IPS-18a (cell line): ENCODE results near the gene DNMT3B.

Experiments
- H3K27ac ChIP-seq: one replicate; pipeline ENCODE4 v1.5.1; 2013; ENCODE audit warnings: low read length
- H3K27me3 ChIP-seq: one replicate; pipeline ENCODE4 v1.6.1; 2013; ENCODE audit warnings: mild to moderate bottlenecking, low read length; ENCODE audit not compliant: control insufficient read depth, insufficient read depth
- H3K36me3 ChIP-seq: one replicate; pipeline ENCODE4 v1.6.1; 2013; ENCODE audit warnings: low read depth, low read length; ENCODE audit not compliant: control insufficient read depth
- H3K4me1 ChIP-seq: one replicate; pipeline ENCODE4 v1.6.1; 2013; ENCODE audit warnings: low read depth, low read length; ENCODE audit not compliant: control insufficient read depth
- H3K4me3 ChIP-seq: one replicate; pipeline ENCODE4 v1.5.1; 2013; ENCODE audit warnings: low read length
- H3K9ac ChIP-seq: one replicate; pipeline ENCODE4 v1.6.1; 2013; ENCODE audit warnings: mild to moderate bottlenecking, low read length, moderate library complexity
- H3K9me3 ChIP-seq: one replicate; pipeline ENCODE4 v1.6.1; 2013; ENCODE audit warnings: low read depth, low read length; ENCODE audit not compliant: control insufficient read depth

Gene DNMT3B

DNA sequence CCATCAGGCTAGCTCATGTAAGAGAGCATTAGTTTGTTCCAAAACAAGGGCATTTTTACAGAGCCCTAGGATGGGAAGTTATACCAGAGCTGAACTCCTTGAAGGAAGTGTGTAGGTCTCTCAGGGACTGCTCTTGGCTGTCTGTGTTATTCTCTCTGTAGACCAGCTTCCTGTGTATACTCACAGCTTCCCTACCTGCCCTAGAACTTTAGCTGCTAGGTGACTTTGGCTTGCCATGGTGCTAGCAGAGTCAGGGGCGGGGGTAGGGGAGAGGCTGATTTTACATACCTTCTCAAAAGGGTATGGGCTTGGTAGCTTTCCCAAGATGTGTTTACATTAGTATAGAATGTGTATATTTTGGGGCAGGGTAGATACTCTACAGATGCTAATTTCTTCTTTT is 75.0 kb downstream of the DNMT3B start:
- Histone ChIP-seq H3K36me3 (peaks cover 62% of the 10 kb centered on the region), H3K4me3 (no peak overlapping the region), H3K4me1 (no peaks in the 10 kb centered on the region)

DNA sequence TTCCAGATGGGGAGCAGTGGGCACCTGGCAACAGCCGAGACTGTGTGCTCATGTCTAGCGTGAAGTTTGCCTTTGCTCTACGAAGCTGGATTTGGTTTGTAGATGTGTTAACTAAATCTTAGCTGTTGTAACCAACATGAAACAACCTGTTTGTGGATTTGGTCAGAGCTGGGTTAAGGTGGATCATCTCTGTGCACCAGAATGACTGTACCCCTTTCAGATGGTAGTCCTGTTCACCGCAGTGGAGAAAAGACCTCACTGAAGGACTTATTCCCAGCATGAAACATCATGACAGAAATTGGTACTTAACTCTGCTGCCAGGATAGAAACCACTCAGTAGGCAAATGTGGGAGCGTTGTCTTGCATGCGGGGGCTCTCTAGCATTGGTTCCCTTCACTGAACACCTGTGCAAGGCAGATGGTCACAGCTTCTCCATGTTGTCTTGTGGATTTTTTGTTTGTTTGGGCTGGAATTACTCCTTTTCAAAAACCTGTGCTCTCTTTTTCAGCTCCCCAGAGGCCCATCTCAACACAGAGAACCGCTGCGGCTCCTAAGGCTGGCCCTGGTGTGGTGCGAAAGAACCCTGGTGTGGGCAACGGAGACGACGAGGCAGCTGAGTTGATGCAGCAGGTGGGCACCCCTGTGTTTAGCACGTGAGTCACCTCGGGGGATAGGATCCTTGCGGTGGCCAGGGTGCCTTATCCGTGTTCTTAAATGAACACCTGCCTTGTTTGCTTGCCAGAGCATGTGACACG is 77.2 kb downstream of the DNMT3B start:
- Histone ChIP-seq H3K9me3 (no peaks in the 10 kb centered on the region), H3K4me3 (no peak overlapping the region), H3K4me1 (no peaks in the 10 kb centered on the region), H3K27me3 (no peaks in the 10 kb centered on the region), H3K27ac (no peak overlapping the region), H3K36me3 (peaks cover 55% of the 10 kb centered on the region), H3K9ac (no peak overlapping the region)

More for the DNA sequence above, 75.0 kb downstream of the DNMT3B start:
- no peaks in the 10 kb centered on the region for H3K9me3 ChIP-seq
- no peak overlapping the region for H3K27ac ChIP-seq
- H3K27me3 ChIP-seq, result no peaks in the 10 kb centered on the region
- no peak overlapping the region for H3K9ac ChIP-seq

DNA sequence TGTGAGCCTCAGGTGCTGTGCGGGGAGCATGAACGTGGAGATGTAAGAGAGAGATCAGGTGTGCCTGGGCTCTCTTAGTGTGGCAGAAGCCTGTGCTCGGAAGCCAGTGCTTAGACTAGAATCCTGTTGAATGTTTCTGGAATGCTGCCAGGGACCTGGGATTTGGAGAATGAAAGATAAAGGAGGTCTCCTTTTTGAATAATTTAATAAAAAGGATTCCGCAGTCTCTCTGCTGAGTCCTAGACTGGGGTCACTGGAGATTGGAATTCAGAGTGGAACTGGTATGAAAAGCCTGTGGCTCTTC is 77.7 kb downstream of the DNMT3B start:
- Histone ChIP-seq H3K4me3 (no peak overlapping the region), H3K4me1 (no peaks in the 10 kb centered on the region), H3K36me3 (peaks cover 51% of the 10 kb centered on the region), H3K9ac (no peak overlapping the region), H3K27me3 (no peaks in the 10 kb centered on the region), H3K9me3 (no peaks in the 10 kb centered on the region), H3K27ac (no peak overlapping the region)

DNA sequence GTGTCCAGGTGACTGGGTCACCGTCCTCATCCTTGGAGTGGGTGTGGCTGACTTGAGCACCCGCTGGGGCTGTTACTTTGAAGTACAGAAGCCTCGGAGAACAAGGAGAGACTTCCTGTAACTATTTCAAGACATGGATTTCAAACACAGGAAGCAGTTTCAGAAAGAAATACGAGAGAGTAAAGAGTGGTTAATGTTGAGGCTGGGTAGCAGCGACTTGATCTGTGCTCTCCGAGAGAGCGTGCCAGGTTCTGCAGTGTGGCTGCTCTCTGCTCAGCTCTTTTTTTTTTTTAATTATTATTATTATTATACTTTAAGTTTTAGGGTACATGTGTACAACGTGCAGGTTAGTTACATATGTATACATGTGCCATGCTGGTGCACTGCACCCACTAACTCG is 79.0 kb downstream of the DNMT3B start:
- H3K9ac ChIP-seq, result no peak overlapping the region

DNA sequence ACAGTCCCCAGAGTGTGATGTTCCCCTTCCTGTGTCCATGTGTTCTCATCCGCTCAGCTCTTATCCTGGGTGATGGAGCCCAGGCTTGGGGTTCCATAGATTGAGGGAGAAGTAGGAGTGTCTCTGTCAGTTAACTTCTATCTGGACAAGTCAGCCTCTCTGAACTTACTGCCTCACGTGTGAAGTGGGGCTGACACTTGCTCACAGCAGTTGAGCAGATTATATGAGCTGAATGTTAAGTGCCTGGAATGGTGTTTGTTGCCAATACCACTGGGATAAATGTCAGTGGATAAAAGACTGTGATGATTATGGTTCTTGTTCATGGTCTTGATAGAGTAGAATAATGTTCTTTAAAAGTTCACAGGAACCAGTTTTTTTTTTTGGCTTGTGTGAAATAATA is 79.4 kb downstream of the DNMT3B start:
- Histone ChIP-seq H3K27me3 (no peaks in the 10 kb centered on the region), H3K4me3 (no peak overlapping the region), H3K9me3 (no peaks in the 10 kb centered on the region), H3K9ac (no peak overlapping the region), H3K4me1 (no peaks in the 10 kb centered on the region), H3K36me3 (peaks cover 54% of the 10 kb centered on the region), H3K27ac (no peak overlapping the region)

More for the DNA sequence above, 79.0 kb downstream of the DNMT3B start:
- Histone ChIP-seq H3K27me3 (no peaks in the 10 kb centered on the region), H3K27ac (no peak overlapping the region), H3K36me3 (peaks cover 52% of the 10 kb centered on the region), H3K4me3 (no peak overlapping the region), H3K4me1 (no peaks in the 10 kb centered on the region), H3K9me3 (no peaks in the 10 kb centered on the region)

DNA sequence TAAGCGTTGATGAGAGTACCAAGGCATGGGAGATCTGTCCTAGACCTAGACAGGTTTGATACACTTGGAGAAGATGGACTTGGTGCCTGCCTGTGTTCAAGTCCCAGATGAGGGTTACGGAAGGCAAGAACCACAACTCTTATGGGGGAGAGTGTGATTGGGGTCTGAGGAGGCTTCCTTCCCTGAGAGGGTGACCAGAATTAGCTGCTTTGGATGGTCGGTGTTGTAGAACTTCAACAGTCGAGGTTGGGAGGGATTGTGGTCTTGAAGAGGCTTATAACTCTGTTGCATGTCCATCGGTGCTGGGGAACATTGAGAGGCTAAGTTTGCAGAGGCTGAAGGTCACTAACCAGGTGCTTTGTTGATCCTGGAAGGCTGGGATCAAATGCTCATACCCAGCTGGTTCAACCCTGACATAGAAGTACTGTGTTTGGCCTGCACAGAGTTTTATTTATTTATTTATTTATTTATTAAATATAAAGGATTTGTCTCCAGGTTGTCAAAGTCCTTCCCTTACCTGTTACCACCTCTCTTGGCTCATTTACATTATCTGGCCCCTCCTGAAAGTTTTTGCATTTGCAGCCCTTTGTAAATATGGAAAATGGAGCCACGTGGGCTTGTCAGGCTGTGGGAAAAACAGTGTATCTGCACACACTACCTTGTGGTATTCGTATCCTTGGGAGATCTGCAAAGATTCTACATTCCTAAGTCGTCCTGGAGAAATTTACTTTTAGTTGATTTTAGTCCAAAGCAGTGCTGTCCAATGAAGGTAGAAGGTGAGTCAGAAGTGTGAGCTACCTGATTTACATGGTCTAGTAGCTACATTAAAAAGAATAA is 80.7 kb downstream of the DNMT3B start:
- H3K9me3 ChIP-seq, result no peaks in the 10 kb centered on the region
- H3K4me3 ChIP-seq, result no peak overlapping the region
- H3K27me3 ChIP-seq, result no peaks in the 10 kb centered on the region
- H3K36me3 ChIP-seq, result peaks cover 54% of the 10 kb centered on the region
- H3K9ac ChIP-seq, result no peak overlapping the region
- no peak overlapping the region for H3K27ac ChIP-seq
- H3K4me1 ChIP-seq, result no peaks in the 10 kb centered on the region

DNA sequence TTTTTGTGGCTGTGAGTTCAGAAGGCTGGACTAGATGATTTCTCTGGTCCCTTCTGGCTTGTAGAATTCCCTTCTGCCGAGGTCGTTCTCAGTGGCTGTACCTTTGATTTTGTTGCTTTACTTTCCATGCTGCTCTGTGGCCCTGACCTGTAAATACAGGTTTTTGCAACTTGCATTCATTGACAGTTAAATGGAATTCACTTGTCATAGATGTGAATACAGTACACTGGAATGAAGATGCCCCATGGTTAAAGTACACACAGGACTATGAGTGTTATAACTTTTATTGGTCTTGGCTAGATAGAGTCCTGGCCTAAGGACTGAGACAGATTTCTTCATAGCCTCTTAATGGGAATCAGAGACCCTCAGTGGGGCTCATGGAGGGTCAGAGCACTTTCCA is 83.6 kb downstream of the DNMT3B start:
- no peak overlapping the region for H3K9ac ChIP-seq
- peaks cover 3% of the 10 kb centered on the region for H3K4me1 ChIP-seq
- no peaks in the 10 kb centered on the region for H3K27me3 ChIP-seq
- H3K27ac ChIP-seq, result no peak overlapping the region
- H3K36me3 ChIP-seq, result peaks cover 52% of the 10 kb centered on the region
- H3K9me3 ChIP-seq, result no peaks in the 10 kb centered on the region
- no peak overlapping the region for H3K4me3 ChIP-seq

DNA sequence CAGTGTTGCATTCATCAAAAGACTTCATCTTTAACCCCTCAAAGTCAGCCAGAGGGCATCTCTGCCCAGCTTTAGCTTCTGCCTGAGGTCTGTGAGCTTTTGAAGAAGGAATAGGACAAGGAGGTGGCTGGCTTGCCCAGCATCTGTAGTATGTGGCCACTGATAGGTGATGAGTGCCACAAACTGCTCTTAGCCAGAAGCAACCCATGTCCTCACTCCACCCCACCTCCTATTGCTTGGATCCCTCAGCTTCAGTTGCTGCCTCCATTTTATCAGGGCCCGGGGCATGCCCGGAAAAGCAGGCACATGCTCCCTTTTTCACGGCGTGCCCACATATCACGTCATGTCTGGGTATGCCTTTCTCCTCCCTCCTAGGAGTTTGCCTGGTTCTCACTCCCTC is 84.7 kb downstream of the DNMT3B start:
- no peaks in the 10 kb centered on the region for H3K9me3 ChIP-seq
- H3K4me1 ChIP-seq, result peaks cover 3% of the 10 kb centered on the region
- H3K27me3 ChIP-seq, result no peaks in the 10 kb centered on the region
- H3K4me3 ChIP-seq, result no peak overlapping the region
- H3K36me3 ChIP-seq, result peaks cover 57% of the 10 kb centered on the region
- no peak overlapping the region for H3K27ac ChIP-seq
- H3K9ac ChIP-seq, result no peak overlapping the region

DNA sequence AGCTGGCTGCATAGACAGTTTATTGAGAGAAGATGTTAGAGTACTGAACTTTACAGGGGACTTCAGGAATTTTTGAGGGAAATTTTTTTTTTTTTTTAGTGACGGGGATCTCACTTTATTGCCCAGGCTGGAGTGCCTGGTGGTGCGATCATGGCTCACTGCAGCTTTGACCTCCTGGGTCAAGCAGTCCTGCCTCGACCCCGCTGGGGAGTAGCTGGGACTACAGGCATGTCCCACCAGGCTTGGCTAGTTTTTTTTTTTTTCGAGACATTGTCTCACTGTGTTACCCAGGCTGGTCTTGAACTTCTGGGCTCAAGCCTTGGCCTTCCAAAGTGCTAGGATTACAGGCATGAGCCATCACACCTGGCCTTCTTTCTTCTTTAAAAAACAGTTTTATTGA is 85.8 kb downstream of the DNMT3B start:
- Histone ChIP-seq H3K36me3 (peaks cover 51% of the 10 kb centered on the region), H3K9me3 (no peaks in the 10 kb centered on the region), H3K4me1 (peaks cover 3% of the 10 kb centered on the region), H3K4me3 (no peak overlapping the region), H3K27me3 (no peaks in the 10 kb centered on the region), H3K9ac (no peak overlapping the region), H3K27ac (no peak overlapping the region)

DNA sequence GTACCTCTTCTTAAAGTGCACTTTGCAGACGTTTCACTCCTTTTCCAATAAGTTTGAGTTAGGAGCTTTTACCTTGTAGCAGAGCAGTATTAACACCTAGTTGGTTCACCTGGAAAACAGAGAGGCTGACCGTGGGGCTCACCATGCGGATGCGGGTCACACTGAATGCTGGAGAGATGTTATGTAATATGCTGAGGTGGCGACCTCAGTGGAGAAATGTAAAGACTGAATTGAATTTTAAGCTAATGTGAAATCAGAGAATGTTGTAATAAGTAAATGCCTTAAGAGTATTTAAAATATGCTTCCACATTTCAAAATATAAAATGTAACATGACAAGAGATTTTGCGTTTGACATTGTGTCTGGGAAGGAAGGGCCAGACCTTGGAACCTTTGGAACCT is 86.7 kb downstream of the DNMT3B start:
- Histone ChIP-seq H3K36me3 (peaks cover 51% of the 10 kb centered on the region), H3K9ac (no peak overlapping the region), H3K4me3 (no peak overlapping the region), H3K27ac (no peak overlapping the region), H3K9me3 (no peaks in the 10 kb centered on the region), H3K27me3 (no peaks in the 10 kb centered on the region), H3K4me1 (peaks cover 3% of the 10 kb centered on the region)

DNA sequence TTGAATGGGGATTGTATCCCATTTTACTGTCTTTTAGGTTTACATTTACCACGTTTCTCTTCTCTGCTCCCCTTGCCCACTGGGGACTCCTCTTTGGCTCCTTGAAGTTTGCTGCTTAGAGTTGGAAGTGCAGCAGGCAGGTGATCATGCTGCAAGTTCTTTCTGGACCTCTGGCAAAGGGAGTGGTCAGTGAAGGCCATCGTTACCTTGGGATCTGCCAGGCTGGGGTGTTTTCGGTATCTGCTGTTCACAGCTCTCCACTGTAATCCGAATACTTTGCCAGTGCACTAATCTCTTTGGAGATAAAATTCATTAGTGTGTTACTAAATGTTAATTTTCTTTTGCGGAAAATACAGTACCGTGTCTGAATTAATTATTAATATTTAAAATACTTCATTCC is 87.4 kb downstream of the DNMT3B start:
- Histone ChIP-seq H3K9me3 (no peaks in the 10 kb centered on the region), H3K4me3 (no peak overlapping the region), H3K9ac (no peak overlapping the region), H3K27ac (no peak overlapping the region), H3K4me1 (peaks cover 3% of the 10 kb centered on the region), H3K36me3 (peaks cover 51% of the 10 kb centered on the region), H3K27me3 (no peaks in the 10 kb centered on the region)

DNA sequence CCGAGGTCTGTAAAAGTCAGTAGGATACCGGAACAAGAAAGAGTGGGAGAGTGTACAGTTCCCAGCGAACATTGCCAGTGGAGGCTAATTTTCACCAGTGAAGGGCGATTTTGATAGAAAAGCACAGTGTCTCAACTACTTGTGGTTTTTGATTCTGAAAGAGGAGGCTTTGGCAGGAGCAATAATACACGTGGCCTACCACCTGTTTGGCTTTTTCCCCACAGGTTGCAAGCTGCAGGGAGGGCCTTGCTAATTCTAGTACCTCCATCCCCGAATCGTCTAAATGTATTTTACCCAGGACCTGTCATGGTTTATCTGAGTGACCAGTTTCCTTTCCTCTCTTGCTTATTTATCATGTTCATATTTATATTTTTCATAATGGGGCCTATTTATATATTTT is 93.2 kb downstream of the DNMT3B start:
- Histone ChIP-seq H3K4me1 (peaks cover 24% of the 10 kb centered on the region), H3K9me3 (no peaks in the 10 kb centered on the region), H3K27me3 (no peaks in the 10 kb centered on the region), H3K4me3 (no peak overlapping the region), H3K27ac (no peak overlapping the region), H3K9ac (no peak overlapping the region), H3K36me3 (peaks cover 13% of the 10 kb centered on the region)
